ENCODE data around the gene TIAM1.
"Not testable (repeated sequence)": the region's sequence is repeated elsewhere in the genome, so short reads cannot be mapped to it uniquely, and the experiment has no call there.

TIAM1 gene

GRCh38 chr21:31260790-31261189, 83.3 kb downstream of the TIAM1 start:
- in situ Hi-C loops (cut with MboI; ENCODE audit: low sequenced_read_pairs): no loop called here

DNA sequence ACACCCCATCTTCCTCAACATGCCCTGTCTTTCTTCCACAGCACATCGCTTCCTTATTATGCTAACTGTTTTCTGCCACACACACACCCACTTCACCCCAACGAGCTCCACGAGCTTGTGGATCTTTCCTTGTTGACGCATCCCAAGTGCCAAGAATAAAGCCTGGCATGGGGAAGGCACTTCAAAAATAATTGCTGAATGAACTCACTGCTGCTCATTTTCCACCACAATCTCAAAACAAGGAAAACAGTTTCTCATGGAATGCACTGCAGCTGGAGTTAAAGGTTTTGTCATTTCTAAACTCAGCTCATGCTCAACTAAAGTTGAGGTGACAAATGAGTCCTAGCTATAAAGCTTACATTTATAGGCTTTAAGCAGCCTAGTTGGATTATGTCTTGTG, 86.0 kb downstream of the TIAM1 start:
- in situ Hi-C loops (cut with MboI; ENCODE audit: low sequenced_read_pairs): no loop called here

DNA sequence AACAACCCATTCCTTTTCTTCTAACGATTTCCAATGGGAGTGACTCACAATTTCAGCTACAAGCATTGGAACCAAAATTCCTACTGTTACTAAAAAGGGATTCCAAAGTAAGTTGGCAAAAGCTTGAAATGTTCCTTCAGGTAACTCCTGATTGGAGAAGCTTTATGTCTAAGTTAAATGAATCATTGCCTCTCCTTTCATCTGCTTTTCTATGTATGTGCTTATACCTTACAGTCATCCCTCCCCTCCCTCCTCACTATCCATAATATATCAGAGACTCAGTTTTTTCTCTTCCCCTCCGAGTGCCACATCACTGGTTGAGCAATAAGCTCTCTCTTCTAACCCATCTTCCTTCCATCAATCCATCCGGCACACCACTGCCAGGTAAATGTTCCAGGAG, 86.8 kb downstream of the TIAM1 start:
- in situ Hi-C loops (cut with MboI; ENCODE audit: low sequenced_read_pairs): no loop called here

DNA sequence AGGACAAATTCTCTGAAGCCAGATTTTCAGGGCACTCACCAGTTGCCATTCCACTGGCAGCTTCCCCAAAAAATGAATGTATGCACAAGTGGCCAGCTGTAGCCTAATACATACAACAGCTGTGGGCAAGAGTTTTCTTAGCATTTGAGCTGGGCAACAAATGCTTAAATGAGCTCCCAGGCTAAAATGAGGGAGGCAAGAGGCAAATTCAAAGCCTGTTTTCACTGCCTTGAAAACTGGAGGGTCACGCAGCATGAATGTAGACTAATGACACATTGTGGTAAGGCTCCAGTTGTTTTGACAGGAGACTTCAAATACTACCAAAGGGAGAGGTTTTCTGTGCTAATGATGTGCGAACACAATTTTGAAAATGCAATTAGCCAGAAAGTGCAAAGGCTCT, 88.2 kb downstream of the TIAM1 start:
- in situ Hi-C loops (cut with MboI; ENCODE audit: low sequenced_read_pairs): no loop called here

DNA sequence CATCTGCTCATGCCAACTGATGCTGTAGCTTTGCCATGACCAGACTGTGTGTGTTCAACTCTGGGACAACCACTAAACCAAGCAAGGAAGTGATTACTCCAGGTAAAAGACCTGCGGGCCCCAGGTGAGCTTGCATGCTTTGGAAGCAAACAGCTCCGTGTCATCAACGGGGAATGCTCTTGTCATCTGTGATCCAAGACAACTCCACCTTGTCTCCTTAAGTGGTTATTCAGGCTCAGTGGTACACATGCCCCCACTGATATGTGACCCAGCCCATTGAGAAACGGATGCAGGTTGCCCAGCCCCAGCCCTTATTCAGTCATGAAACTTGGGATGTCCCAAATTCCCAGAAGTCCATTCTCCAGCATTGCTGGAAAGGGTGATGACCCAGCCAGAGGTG, 89.0 kb downstream of the TIAM1 start:
- in situ Hi-C loops (cut with MboI; ENCODE audit: low sequenced_read_pairs): no loop called here

DNA sequence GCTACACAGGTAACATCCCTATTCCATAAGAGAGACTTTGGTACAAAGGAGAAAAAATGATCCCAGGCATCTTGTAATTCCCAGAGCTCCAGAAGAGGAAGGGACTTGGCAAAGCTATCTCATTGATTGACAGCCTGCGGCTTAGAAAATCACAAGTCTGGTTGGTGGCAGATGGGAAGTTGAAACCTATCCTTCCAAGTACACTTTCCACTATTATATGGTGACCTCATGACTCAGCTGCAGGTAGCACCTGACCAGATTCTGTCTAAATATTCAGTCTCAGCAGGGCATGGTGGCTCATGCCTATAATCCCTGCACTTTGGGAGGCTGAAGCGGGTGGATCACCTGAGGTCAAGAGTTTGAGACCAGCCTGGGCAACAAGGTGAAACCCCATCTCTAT, 89.9 kb downstream of the TIAM1 start:
- in situ Hi-C loops (cut with MboI; ENCODE audit: low sequenced_read_pairs): no loop called here

DNA sequence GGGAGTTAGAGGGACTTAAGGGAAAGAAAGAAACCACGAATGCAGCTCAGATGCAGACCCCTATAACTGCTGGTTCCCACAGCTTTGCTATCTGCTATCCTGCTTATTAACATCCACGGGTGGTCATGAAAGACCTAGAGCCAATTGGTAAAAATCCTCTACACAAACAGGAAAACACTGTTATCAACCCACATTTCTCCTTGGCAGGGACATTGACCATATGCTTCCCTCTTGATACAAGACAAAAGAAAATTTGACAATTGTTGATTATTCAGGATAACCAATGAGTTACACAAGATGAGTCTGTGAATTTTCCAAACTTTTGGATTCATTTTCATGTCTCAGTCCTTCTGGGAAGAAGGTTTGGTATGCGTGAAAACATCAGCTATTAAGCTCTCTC, 90.4 kb downstream of the TIAM1 start:
- in situ Hi-C loops (cut with MboI; ENCODE audit: low sequenced_read_pairs): no loop called here

- in situ Hi-C loops (cut with MboI; ENCODE audit: low sequenced_read_pairs): no loop called here
These were observed 91.5 kb downstream of the TIAM1 start for GRCh38 chr21:31252611-31253010.

- in situ Hi-C loops (cut with MboI; ENCODE audit: low sequenced_read_pairs): no loop called here
These were observed 92.0 kb downstream of the TIAM1 start for GRCh38 chr21:31252091-31252490.

- in situ Hi-C loops (cut with MboI; ENCODE audit: low sequenced_read_pairs): no loop called here
These were observed 92.4 kb downstream of the TIAM1 start for GRCh38 chr21:31251686-31252085.

DNA sequence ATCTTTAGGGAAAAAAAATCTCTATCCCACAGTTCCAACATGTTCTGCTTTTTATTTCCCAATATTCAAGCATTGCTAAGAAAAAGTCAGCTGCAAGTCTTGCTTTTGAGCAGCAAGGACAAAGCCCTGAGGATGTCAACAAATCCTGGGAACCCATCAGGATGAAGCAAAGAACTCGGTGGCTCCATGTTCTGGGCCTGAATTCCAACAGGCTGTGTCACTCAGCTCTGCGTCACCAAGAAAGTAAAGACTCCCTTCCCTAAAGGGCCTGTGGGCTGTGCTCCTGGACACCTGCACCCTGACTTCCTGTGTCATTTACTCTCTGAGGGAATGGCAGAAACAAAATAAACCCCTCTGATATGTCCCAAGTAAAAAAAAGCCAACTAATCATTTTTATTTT, 95.5 kb downstream of the TIAM1 start:
- in situ Hi-C loops (cut with MboI; ENCODE audit: low sequenced_read_pairs): no loop called here

GRCh38 chr21:31243611-31244010, 100.5 kb downstream of the TIAM1 start:
- in situ Hi-C loops (cut with MboI; ENCODE audit: low sequenced_read_pairs): no loop called here

DNA sequence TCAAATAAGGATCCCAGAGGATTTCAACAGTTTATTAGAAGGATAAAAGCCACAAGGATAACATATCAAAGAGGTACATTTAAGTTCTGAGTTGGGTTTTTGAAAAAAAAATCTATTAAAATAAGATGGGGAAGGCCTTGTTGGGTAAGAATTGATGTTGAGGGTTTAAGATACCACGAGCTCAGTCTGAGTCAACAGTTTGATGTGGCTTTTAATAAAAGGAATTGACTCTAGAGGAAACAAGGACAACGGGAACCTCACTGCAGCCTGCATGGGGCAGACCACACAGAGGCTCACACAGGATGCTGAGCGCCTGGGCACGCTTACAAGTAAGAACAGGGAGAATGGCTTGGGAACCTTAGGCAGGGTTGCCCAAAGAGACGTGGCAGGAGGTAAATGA, 107.5 kb downstream of the TIAM1 start:
- in situ Hi-C loops (cut with MboI; ENCODE audit: low sequenced_read_pairs): no loop called here

- in situ Hi-C loops (cut with MboI; ENCODE audit: low sequenced_read_pairs): no loop called here
These were observed 108.2 kb downstream of the TIAM1 start for GRCh38 chr21:31235671-31236450.

GRCh38 chr21:31234936-31235335, 109.1 kb downstream of the TIAM1 start:
- in situ Hi-C loops (cut with MboI; ENCODE audit: low sequenced_read_pairs): no loop called here

- in situ Hi-C loops (cut with MboI; ENCODE audit: low sequenced_read_pairs): no loop called here
These were observed 110.3 kb downstream of the TIAM1 start for GRCh38 chr21:31233711-31234110.

GRCh38 chr21:31232344-31232743, 111.7 kb downstream of the TIAM1 start:
- in situ Hi-C loops (cut with MboI; ENCODE audit: low sequenced_read_pairs): no loop called here

GRCh38 chr21:31230937-31231336, 113.1 kb downstream of the TIAM1 start:
- in situ Hi-C loops (cut with MboI; ENCODE audit: low sequenced_read_pairs): no loop called here

DNA sequence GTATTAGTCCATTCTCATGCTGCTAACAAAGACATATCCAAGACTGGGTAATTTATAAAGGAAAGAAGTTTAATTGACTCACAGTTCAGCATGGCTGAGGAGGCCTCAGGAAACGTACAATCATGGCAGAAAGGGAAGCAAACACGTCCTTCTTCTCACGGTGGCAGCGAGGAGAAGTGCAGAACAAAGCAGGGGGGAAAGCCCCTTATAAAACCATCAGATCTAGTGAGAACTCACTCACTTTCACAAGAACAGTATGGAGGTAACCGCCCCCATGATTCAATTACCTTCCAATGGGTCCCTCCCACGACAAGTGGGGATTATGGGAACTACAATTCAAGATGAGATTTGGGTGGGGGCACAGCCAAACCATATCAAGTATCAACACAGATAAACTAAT, 115.3 kb downstream of the TIAM1 start:
- in situ Hi-C loops (cut with MboI; ENCODE audit: low sequenced_read_pairs): not testable (repeated sequence)

- in situ Hi-C loops (cut with MboI; ENCODE audit: low sequenced_read_pairs): no loop called here
These were observed 118.3 kb downstream of the TIAM1 start for GRCh38 chr21:31225713-31226112.

DNA sequence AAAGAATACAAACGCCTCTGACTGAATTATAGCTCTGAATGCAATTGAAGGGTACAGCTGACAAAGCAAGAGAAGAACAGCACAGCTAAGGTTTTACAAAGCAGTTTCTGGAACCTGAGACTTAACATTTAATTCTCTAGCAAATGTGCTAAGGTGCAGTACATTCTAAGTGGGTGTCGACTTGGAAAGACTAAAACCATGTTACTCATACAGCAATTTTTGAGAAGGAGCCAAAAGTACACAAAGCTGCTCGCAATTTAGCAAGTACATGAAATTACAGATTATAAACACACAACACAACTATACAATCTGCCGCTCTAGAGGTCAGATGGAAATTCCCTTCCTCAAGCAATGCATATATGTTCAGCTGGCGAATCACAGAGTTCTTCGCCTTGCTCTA, 121.9 kb downstream of the TIAM1 start:
- in situ Hi-C loops (cut with MboI; ENCODE audit: low sequenced_read_pairs): loop anchor here (25.0 kb wide), 1 partner anchor 365 kb away; no protein-coding TSS in a partner anchor

DNA sequence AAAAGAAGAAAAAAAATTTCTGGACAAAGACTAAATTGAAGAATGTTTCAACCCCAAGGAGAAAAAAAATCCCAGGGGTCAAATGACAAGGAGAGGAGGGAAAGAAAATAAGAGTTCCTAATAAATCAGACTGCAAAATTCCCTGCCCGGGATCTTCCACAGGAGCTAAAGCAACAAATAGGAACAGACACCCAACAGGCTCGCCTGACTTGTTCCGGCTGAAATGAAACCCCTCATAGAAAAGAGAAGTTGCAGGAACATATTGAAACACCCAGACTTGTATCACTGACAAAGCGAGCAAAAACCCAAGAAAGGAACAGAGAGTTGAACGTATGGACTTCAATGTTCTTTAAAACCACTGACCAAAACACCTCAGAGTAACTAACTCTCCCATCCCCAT, 123.0 kb downstream of the TIAM1 start:
- in situ Hi-C loops (cut with MboI; ENCODE audit: low sequenced_read_pairs): loop anchor here (25.0 kb wide), 1 partner anchor 366 kb away; no protein-coding TSS in a partner anchor

- in situ Hi-C loops (cut with MboI; ENCODE audit: low sequenced_read_pairs): loop anchor here (25.0 kb wide), 1 partner anchor 367 kb away; no protein-coding TSS in a partner anchor
These were observed 123.5 kb downstream of the TIAM1 start for GRCh38 chr21:31220575-31220974.

Data from hTERT RPE-1 (cell line).